HG03139 (cell line): Measurements from ENCODE around the gene HSPA8.
A peak's percentile ranks its signal among the peaks of the same experiment; 100 is the strongest.
"Not testable (repeated sequence)": the region's sequence is repeated elsewhere in the genome, so short reads cannot be mapped to it uniquely, and the experiment has no call there.

Source experiments
- ATAC-seq: cut with Tn5 transposase; IDR thresholded peaks from one replicate; pipeline ENCODE4 v1.9.1; 2021; ENCODE audit not compliant: unreplicated experiment

Gene HSPA8

GRCh38 chr11:123072762-123073161, 10.8 kb upstream of the HSPA8 start:
- no peak for ATAC-seq

- no peak for ATAC-seq
Measured at GRCh38 chr11:123072332-123072761, 10.4 kb upstream of the HSPA8 start.

DNA sequence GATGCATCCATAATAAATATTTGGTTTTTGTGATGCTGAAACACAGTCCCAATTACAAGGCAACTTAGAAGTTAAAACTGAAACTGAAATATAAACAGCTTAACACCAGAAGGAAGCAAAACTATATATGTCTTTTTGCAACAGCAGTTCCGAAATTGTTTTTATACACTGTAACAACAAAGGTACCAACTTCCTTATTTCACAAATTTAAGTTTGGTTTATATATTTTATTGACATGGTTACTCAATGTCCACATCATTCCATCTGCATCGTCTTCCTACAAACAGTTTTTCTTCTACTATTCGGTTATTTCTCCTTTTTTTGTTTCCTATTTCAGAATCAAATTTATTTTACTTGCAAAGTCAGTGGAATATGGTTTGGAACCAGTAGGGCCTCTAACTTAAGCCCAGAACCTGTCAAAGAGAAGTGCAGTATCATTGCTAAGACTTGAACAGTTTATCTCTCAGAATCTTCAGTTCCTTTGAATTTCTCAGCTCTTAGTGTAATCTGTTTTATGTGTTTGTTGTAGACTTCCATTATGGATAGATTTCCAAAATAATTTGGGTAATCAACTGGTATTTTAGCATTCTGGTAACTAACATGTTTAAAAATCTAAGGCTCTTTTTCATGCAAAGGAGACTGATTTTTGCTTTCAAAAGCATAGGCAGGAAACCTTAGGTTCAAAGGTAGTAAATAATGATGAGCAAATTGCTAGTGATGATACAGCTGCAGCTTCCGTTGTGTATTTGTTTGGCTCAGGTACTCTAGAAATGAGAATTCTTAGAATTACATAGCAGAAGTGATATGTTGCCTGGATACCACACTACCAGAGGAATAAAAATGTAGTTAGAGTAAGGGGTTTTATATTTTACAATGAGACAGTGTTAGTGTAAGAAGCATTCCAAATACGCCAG, 8.2 kb upstream of the HSPA8 start:
- peak; percentile 49 for ATAC-seq

GRCh38 chr11:123065621-123066020, 3.7 kb upstream of the HSPA8 start:
- ATAC-seq = no peak

- ATAC-seq = no peak
Measured at GRCh38 chr11:123063826-123064657, 2.1 kb upstream of the HSPA8 start.

DNA sequence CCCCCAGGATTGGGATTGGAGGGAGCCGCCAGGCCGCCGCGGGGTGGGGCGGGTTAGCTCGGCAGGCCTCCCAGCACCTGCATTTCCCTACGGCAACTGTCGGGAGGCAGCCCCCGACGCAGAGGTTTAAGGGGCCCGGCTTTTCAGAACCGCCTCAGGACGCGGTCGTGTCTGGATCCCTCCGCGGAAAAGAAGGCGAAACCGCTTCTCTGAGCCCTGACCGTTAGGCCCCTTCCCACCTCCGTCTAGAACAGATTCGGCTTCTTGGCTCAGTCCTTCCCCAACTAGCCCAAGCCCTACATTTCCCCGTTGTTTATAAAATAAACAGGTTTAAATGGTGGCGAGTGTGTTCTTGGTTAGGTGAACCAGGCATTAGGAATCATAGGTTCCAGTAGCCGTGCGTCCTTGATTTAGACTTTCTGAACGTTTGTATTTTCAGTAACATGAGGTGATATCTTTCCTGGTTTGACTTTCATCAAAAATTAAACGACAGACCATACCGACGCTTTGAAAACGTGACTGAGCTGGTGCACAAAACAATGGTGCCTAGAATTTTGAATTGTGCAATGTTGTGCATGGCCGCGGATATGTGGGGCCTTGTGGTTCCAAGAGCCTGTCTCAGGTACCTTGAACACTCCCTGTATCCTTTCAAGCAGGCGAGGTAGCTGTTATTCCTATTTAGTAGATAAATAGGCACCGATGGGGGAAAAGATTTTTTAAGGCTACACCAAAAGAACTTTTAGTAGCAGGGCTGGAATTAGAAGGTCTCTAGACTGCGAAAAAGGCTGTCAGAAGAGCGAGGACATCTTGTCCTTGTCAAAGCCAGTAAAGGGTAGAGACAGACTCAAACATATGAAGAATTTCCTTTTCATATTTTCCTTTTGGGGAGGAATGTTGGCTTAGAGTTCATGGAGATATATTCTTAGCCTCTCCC, 1.2 kb upstream of the HSPA8 start:
- ATAC-seq = no peak

DNA sequence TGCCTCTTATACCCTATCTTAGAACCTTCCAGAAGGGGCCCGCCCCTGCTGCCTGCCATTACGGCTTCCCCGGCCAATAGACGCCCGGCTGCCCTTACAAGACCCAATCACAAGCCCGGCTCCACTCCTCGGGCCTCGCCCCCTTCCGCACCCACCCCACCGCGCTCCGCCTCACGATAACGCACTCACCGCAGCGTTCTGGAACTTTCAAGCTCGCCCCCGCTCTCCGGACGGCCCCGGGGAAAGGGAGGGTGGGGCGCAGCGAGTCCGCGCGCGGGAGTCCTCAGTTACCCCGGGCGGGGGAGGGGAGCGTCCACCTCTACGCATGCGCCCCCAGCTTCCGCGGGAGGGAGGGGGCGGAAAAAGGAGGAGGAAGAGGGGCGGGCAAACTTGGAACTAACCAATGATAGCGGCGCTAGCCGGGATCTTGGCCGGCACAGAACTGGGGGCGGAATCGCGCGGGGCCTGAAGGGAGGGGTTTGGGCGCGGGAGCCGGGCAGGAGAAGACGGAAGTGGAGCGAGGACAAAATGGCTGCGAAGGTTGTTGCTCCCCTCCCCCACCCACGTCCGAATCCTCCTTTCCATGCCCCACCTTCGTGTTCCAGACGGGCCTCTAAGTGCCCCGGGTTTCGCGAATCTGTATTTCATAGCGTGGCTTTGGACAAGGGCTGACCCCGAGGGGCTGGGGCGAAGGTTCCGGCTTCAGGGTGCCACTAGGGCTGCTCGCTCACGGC, 389 bp upstream of the HSPA8 start:
- peak; percentile 90 for ATAC-seq

- no peak for ATAC-seq
Measured at GRCh38 chr11:123060277-123061000, 1.5 kb downstream of the HSPA8 start.

DNA sequence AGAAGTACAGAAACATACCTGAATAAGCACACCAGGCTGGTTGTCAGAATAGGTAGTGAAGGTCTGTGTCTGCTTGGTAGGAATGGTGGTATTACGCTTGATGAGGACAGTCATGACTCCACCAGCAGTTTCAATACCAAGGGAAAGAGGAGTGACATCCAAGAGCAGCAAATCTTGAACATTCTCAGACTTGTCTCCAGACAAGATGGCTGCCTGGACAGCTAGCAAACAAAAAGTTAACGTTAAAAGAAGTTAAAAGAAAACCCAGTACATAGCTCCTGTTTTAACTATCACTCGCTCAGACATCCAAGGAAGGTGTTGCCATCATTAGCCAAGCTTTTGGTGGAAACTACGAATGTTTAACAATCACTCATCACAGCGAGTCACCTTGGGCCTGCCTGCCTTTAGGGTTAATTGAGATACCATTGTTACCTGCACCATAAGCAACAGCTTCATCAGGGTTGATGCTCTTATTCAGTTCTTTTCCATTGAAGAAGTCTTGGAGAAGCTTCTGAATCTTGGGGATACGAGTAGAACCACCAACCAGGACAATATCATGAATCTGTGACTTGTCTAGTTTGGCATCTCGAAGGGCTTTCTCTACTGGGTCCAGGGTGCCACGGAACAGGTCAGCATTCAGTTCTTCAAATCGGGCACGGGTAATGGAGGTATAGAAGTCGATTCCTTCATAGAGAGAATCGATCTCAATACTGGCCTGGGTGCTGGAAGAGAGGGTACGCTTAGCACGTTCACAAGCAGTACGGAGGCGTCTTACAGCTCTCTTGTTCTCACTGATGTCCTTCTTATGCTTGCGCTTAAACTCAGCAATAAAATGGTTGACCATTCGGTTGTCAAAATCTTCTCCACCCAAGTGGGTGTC, 2.7 kb downstream of the HSPA8 start:
- not testable (repeated sequence) for ATAC-seq

DNA sequence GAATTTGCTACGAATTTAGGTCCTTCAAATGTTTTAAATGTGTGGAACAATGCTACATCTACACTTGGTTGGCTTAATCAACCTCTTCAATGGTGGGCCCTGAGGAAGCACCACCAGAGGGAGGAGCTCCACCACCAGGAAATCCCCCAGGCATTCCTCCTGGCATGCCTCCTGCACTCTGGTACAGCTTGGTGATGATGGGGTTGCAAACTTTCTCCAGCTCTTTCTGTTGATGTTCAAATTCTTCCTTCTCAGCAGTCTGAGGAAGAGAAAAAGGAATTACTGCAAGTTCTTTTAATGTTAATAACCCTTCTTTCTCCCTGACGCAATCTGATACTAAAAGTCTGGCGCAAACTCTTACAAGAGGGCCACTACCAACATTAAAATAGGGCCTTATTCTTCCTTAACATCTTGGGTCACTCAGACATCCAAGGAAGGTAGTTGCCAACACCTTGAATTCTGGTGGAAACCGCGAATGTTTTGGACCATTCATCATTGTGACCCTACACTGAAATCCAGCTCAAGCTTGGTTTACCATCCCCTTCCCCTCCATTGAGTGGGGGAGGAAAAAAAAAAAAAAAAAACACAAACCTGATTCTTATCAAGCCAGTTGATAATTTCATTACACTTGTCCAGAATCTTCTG, 4.2 kb downstream of the HSPA8 start:
- ATAC-seq = no peak

DNA sequence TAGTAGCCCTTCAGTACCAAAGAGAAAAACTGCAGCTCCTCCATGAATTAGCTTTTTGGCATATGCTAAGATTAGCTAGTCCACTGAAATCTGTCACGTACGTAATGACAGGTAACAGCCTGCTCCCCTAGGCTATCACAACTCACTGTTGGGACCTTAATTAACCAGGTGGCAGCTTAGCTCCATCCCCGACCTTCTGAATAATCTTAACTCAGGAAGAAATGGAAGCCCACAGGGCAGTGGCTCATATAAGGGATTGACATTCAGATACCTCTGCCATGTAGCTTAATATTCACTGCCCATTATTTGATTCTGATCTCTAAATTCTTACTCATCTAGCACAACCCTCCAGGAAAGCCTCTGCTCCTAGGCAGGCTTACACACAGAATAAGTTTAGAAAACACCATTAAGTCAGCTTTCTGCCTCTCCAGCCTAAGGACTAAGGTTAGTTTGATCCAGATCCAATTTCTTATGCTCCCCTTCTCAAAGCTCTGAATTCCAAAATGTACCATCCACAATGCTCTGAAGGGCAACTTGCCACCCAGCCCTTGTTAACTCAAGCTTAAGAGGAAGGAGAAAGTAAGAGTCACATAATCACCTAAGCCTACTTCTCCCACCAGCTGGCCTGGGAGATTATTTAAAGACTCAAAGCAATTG, 5.0 kb downstream of the HSPA8 start:
- no peak for ATAC-seq

DNA sequence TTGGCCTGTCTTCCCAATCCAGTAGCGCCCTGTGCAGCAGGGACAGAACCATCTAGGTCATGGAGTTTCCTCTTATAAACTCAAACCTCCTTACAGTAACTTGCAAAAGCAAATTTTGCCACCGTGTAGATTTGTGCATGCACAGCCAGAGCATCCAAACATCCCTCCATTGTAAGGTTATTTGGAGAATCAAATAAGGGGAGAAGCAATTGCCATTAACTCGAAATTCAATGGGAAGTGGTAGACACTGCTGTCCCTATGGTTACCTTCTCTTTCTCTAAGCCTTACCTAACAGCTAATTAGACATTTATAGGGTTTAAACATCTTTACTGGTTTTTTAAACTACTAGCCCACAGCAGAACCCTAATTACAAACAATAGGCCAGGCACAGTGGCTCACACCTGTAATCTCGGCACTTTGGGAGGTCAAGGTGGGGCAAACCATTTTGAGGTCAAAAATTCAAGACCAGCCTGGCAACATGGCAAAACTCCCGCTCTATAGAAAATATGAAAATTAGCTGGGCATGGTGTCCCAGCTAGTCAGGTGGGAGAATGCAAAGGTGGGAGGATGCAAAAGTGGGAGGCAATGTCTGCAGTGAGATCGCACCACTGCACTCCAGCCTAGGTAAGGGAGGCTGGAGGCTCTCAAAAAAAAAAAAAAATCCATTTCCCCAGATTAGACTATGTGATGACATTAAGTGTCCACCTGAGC, 6.6 kb downstream of the HSPA8 start:
- no peak for ATAC-seq

- ATAC-seq = peak; percentile 77
Measured at GRCh38 chr11:123054301-123055065, 7.5 kb downstream of the HSPA8 start.

DNA sequence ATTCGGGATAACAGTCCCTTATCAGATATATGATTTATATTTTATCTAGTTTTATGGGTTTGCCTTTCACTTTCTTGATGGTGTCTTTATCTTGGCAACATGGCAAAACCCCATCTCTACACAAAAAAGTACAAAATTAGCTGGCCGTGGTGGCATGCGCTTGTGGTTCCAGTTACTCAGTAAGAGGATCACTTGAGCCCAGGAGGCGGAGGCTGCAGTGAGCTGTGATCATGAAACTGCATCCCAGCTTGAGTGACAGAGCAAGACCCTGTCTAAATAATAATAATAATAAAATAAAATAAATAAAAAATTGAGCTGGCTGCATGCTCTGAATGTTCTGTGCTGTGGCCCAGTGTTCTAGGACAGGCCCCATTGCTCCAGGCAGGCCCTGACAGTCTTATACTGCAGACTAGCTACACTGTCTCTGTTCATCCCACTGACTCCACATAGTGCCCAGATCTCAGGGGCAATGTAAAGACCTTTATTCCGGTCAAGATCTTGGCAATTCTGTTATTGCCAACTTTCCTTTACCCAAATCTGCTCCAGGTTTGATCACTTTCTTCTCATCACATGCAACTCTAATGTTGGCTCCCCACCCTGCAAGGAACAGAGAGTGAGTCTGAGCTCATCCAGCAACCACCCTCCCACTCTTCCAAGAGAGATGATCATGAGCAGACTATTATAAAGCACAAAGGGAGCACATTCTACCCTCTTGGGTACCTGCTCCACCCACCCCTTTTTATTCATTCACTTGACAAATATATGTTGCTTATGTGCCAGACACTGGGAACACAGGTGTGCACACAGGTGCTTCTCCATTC, 8.8 kb downstream of the HSPA8 start:
- ATAC-seq = no peak

DNA sequence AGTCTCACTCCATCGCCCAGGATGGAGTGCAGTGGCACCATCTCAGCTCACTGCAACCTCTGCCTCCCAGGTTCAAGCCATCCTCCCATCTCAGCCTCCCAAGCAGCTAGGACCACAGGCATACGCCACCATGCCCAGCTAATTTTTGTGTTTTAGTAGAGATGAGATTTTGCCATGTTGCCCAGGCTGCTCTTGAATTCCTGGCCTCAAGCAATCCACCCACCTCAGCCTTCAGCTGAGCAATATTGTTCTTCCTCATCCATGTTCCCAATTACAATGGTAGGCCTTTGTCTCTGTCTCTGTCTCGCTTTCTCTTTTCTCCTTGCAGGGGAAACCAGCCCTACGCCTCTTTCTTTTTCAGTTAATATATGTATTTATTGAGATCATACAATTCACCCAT, 10.3 kb downstream of the HSPA8 start:
- no peak for ATAC-seq
